Coronary artery (tissue), 2 donors: Measurements from ENCODE around the gene PRKAG1.

ENCODE experiments used
- DNase-seq: peaks from one replicate; pipeline ENCODE4 v3.0.0-alpha.2; 2017; ENCODE audit warnings: low spot score
- H3K27ac ChIP-seq, 2 donors: fragments of 200-600 bp; sonication (generic); one replicate each; pipeline ENCODE4 v1.5.1; 2016 to 2019
- H3K4me3 ChIP-seq: fragments of 200-600 bp; sonication (generic); 2 replicates; pipeline ENCODE4 v1.5.1; 2016; ENCODE audit warnings: mild to moderate bottlenecking, moderate library complexity
- CTCF ChIP-seq: fragments of 200-600 bp; sonication (generic); IDR thresholded peaks from one replicate; pipeline ENCODE4 v1.5.1; 2019; ENCODE audit warnings: antibody characterized with exemption

PRKAG1 gene

GRCh38 chr12:48977290-48978281 lies 41.0 kb downstream of the PRKAG1 start:
- peak; percentile 65 for TF ChIP-seq CTCF
- peak overlapping the region; percentile 59 for H3K4me3 ChIP-seq

GRCh38 chr12:48973941-48974673 lies 44.5 kb downstream of the PRKAG1 start:
- no peak for DNase-seq
- Histone ChIP-seq H3K27ac (peak overlapping the region in 1 of 2 donors; percentile 37), H3K4me3 (no peak overlapping the region)
- TF ChIP-seq CTCF, result peak; percentile 46

More at GRCh38 chr12:48977290-48978281, 41.0 kb downstream of the PRKAG1 start:
- no peak for DNase-seq
- no peak overlapping the region for H3K27ac ChIP-seq

GRCh38 chr12:48973531-48973930 lies 45.0 kb downstream of the PRKAG1 start:
- Histone ChIP-seq H3K27ac (peak overlapping the region in 1 of 2 donors; percentile 37), H3K4me3 (no peak overlapping the region)
- no peak for TF ChIP-seq CTCF
- no peak for DNase-seq

- no peak overlapping the region for H3K4me3 ChIP-seq
- no peak for DNase-seq
- no peak for TF ChIP-seq CTCF
- peak overlapping the region in 1 of 2 donors; percentile 37 for H3K27ac ChIP-seq
Measured at GRCh38 chr12:48972952-48973483, 45.6 kb downstream of the PRKAG1 start.

GRCh38 chr12:48972213-48972951 lies 46.2 kb downstream of the PRKAG1 start:
- no peak overlapping the region for H3K27ac ChIP-seq
- H3K4me3 ChIP-seq, result no peak overlapping the region
- TF ChIP-seq CTCF, result no peak
- no peak for DNase-seq

- Histone ChIP-seq H3K27ac (no peak overlapping the region), H3K4me3 (peak overlapping the region; percentile 63)
- no peak for DNase-seq
- no peak for TF ChIP-seq CTCF
Measured at GRCh38 chr12:48970702-48971334, 47.8 kb downstream of the PRKAG1 start.
